IPS DF 4.7 (cell line): ENCODE data around the gene SEMA7A.

Experiments
- DNase-seq: peaks from one replicate; pipeline ENCODE4 v3.0.0-alpha.2; 2013; ENCODE audit warnings: low spot score; ENCODE audit errors: extremely low read depth

SEMA7A gene

DNA sequence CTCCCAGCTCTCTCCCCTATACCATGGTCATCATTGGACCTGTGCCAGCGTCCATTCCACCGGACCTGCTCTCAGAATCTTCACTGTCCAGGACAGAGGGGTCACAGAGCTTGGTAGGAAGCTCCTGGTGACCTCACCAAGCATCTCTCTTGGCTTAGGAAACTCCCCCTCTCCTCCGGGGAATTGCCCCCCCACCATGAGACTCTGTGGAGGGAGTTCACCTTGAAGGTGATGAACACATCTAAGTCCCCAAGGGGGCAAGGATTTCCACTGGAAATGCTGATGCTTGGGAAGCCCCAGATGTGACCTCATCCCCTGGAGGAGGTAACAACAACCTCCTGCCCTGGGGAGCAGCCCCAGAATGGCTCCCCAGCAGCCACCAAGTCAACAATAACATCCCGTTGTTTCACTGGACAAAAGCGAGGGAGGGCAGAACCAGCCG, 3.2 kb downstream of the SEMA7A start:
- DNase-seq: no peak

DNA sequence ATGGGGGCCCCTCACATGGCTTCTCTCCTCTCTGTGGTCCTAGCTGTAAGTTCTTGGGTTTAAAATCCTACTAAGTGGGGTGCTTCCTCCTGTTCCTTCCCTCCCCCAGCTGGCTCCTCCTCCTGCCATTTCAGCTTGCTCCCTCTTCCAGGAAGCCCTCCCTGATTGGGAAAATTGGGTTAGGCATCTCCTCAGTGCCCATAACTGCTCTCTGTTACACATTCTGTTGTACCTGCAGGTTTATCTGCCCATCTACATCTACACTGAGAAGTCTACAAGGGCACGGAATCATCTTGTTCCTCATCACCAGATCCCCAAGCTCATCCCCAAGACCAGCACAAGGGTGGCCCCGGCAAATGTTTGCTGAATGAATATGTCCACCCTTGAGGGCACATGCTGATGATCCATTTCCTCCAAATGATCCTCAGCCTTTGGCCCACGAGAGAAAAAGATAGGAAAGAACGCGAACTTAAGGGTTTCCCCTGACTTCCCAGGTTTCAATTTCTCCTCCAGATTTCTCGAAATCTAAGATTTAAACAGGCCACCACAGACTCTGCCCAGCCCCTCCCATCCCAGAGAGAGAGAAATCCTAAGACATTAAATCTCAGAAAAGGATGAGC, 3.9 kb downstream of the SEMA7A start:
- DNase-seq: no peak

DNA sequence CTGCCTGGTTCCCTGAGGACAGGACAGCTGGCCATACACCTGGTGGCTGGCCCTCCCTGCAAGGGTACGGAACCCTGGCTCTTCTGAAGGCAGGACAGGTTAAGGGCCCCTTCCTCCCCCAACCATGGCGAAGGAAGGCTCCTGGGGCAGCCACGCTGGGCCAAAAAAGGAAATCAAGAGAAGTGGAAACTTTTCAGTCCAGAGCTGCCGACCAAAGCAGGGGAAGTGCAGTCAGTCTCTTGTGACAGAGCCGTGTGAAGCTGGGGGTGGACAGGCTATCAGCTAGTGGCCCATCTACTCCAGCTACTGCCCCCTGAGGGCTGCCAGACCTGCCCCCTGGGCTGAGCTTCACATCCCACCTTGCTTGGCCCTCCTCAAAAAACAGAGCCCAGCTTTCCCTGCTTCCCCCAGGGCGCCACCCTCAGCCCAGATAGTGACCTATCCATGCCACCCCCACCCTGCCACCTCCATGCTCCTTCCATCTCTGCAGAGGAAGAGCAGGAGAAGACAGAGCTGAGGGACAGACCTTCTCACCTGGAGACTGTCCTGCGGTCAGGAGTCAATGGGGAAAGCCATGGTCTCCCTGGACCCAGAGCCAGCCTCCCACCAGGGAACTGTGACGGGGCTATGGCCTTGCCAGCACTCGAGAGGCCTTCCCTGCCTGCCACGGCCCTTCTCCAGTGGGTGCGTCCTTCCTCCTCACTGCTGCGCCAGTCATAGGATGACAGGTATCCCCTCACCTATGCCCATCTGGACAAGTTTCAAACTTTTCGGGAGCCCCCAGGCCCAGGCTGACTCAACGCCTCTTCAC, 4.6 kb downstream of the SEMA7A start:
- DNase-seq: no peak

DNA sequence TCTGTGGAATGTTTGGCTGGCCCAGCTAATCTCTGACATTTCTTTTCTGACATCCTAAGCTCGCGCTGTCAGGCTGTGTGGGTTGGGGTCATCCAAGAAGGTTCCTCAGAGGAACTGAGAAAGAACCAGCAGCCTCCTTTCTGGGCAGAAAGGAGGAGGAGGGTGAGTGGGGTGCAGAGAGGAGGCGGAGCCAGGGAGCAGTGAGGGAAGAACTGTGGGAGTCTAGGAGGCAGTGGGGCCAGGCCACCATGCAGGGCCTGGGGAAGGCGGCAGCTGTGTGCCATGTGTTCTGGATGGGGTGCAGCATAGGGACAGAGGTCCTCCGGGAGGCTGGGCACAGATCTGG, 5.3 kb downstream of the SEMA7A start:
- no peak for DNase-seq

DNA sequence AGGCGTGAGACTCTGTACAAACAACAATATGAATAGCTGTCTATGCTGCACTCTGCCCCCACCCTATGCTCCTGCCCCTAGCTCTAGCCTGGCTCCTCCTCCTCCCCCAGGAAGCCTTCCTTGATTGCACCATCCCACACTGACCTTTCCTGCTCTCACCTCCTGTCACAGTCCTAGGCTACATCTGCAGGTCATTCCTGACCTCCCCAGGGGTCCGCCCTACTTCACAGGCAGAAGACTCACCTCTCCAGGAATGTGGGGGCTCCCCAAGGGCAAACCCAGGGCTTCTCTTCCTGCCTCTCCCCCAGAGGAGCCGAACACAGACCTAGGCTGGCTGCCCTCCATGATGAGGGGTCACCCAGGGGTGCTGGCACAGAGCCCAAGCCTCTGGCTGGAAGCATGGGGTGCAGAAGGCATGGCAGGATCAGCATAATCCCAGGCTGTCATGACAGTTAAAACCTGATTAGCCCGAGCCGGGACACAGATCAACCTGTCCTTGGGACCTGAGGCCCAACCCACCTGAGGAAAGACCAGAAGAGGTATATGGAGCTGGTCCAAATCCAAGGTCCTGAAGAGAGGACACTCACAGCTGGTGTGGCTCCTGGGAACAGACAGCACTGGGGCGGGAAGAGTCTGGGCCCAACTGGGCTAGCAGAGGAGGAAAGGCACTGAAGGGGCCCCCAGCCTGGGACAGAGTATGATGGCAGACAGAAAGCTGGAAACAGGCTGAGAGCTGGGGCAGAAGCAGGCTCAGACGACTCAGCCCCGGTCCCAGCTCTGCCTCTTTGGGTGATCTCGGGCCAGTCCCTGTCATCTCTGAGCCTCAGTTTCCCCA, 5.9 kb downstream of the SEMA7A start:
- no peak for DNase-seq

DNA sequence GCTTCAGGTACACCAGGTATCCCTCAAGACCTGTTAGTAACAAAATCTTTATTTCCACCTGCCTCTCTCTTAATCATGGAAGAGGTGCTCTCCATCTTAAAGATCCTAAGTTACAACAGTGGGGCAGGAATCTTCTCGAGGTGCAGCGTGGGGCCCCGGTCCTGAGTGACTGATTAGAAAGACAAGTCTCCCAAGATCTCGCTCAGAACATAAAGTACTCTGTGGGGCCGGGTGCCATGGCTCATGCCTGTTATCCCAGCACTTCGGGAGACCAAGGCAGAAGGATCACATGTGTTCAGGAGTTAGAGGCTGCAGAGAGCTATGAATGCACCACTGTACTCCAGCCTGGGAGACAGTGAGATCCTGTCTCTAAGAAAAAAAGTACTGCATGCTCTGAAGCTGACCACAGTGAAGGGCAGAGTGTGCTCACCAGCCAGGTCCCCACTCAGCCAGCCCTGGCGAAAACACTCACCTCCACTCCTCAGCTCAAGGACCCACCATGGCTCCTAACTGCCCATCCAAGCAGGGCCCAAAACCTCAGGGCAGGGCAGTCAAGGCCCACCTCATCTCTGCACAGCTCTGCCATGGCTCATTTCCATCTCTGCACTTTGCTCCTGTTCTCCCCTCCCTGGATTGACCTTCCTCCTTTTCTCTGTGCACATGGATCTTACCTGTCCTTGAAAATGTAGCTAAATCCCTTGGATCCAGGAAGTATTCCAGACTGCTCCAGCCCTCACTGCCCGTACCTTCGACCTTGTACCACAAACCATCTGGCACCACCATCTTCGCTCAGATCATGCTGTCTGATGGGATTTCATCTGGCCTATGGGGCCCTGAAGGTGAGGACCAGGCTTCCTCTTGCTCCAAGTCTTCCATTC, 7.1 kb downstream of the SEMA7A start:
- DNase-seq: no peak

DNA sequence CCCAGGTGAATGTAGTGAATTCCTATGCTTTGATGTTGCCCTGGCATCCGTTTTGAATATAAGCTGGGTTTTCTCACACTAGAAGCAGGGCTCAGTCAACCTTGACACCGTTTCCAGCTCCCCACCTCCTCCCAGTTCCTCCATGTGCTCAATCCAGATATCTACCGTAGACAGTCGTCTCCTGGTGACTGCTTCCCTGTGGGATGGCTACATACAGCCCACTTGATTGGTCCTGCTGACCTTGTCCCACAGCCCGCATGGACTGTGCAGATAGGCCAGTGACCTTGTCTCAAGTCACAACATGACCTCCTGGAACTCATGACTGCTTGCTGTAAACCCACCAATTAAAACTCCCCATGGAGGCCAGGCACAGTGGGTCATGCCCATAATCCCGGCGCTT, 8.1 kb downstream of the SEMA7A start:
- no peak for DNase-seq

DNA sequence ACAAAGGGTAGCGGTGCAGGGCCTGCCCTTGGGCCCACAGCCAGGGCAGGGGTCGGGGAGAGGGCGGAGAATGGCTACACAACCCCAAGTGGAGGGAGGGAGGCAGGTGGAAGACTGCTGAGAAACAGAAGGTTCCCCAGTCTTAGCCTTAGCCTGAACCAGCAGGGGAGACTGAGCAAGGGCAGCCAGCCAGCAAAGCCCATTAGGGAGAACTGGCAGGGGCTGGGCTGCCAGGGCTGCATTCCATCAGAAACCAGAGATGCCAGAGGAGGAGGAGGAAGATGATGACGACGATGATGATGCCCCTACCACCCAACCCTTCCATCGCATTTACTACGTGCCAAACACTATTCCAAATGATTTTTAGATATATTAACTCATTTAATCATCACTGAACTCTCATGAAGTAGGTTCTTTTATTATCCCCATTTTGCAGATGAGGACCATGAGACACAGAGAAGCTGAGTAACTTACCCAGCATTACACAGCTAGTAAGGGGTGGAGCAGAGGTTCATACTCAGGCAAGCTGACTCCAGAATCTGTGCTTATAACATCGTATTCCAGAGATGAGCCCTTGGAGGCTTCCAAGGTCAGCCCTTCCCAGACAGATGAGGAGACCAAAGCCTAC, 8.7 kb downstream of the SEMA7A start:
- no peak for DNase-seq

DNA sequence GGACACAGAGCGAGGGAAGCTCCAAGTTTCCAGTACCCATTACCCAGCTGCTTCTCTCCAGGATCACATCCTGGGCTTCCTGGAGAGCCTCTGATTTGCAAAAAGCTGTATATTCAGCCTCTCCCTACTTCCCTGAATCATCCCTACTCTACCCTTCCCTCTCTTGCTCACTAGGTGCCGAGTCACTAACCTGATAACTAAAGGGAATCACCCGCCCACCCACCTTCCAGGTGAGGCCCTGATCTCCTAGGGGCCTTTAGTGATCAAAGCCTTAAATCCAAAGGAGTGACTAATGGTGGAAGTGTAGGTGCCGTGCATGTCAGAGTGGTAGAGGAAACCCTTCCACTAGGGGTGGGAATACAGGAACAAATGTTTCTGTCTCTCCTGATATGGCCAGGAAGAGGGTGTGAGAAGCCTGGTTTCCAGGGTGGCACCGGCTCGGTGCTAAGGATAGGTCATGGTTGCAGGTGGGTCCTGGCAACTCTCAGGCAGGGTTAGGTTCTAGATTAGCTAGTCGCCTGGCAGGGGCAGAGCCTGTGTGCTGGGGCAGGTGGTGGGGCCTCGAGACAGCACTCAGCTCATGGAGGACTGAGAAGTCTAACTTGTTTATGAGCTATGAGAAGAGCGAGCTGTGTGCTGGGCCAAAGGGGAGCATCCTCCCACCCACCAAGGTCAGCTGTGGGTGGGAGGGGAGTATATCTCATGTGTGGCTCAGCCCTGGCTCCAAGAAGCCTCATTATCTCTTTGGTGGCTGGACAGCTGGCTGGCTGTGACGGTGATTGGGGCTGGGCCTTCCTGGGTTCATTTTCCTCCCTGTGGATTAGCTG, 10.1 kb downstream of the SEMA7A start:
- DNase-seq: no peak

DNA sequence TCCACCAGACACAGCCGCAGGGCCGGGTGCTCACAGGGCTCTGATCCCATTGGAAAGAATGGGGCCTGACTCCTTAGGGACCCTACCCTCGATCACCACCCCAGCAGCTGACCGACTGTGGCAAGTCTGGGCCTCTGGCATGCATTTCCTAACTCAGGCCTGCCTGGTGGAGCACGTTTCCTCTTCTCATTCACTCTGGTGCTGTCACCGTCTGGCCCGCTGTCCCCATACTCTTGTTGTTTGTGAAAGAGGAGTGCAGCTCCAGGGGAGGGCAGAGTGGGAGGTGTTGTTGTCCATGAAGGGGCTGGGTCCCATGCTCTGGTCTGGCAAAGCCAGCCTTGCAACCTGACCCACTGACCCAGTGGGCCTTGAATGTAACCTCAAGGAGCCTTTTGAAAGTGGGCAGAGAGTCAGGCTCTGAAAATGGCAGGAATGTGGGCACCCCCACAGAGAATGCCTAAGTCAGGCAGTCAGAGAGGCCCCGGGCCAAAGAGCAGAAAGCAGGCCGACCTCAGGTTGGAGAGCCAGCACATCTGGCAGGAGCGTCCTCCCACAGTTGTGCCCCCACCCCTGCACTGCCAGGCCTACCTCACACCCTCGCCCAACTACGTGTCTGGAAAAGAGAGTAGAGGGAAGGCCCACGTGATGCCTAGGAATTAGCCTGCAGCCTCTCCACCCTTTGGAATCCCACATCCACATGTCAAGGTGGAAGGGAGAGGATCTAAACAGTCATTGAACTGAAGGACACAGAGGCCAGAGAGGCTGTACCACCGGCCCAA, 10.9 kb downstream of the SEMA7A start:
- no peak for DNase-seq

DNA sequence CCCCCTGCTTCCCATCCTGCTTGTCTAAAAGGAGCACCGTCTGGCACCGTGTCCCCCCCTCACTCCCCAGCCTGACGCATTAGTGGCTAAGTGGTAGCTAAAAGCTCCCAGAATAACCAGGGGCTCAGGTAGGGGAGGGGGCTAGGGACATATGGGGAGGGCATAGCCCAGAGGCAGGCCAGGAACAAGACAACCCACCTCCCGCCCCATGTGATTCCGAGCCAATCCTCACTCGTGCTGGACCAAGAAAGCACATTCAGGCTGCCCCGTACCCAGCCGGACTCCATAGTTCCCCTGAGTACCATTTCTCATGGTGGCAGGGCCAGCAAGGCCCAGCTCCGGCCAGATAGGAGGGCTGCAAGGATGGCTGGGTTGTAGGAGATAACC, 11.5 kb downstream of the SEMA7A start:
- DNase-seq: no peak

DNA sequence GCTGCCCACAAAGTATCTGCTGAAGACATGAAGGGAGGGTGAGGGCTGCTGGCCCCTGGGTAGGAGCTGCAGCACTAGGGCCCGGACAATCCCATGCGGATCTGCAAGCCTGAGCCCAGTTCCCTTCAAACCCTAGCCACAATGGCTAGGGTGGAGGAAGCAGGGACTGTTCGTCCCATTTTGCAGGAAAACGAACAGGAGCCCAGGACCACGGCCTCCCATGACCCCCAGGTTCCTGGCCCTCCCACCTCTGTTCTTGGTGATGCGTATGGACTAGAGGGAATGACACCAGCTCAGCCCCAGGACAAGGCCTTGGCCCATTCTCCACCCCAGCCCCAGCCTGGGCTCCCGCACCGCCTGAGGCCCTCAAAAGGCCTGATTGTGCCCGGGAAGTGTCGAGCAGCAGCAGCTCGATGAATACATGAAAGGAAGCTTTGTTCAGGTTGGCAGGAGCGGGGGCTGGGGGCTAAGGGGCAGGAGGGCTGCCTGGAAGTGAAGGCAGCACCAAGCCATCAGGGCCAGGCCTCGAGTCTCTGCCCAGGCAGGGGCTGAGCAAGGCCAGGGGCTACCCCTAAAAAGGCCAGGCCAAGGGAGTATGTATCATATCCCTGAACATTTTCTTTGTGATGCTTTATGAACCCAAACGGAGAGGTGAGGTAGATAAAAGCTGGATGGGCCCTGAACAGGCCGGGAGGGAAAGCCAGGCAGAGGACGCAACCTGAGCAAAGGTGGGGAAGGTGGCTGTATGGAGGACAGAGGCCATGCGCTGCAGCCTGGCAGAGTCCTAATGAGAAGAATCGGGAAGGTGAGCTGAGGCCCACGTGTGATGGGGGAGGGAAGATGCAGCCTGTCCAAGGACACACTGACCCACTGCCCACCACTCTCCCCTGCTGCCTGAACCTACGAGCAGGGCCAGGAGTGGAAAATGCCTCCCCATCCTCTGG, 12.2 kb downstream of the SEMA7A start:
- no peak for DNase-seq

DNA sequence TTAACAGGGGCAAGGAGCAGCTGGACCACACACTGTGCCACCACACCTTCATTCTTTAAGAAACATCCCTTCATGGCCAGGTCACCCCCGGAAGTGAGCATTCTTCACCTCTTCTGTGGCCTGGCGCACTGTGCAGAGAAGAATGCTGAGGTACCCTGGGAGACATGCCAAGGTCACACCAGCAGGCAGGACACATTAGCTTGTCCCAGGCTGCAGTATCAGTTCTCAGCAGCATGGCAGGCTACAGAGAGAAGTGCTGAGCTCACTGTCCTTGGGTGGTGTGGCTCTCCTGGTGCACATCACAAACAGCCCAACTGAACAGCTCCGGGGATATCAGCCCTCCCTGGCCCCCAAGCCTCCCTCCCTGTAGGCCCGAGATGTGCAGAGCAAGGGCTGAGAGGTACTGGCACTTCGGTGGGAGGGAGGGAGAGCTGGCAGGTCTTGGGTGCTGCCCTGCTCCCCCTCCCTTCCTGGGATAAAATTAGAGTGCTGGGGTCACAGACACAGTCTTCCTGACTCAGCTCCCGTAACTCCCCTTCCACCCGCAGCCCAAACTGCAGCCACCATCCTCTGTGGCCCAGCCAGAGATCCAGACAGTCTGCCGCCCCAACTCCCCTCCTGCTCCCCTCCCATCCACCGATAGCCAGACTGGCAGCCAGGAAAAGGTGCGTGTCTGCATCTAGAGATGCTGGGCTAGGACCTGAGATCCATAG, 13.4 kb downstream of the SEMA7A start:
- no peak for DNase-seq

DNA sequence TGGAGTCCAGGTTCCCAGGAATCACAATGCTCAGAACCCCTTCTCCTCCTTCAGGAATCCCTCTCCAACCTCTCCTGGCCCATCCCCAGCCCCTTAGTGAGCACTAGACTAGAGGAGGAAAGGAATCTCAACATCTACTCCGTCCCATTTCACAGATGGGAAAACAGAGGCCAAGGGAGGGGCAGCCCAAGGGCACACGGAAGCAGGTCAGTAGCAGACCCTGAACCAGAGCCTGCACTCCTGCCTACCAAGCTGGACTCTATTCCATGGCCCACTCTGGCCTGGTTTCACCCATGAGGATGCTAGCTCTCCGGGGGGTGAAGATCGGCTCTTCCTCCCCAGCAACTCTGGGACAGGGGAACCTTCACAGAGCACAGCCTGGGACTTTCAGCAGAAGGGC, 14.3 kb downstream of the SEMA7A start:
- DNase-seq: no peak

DNA sequence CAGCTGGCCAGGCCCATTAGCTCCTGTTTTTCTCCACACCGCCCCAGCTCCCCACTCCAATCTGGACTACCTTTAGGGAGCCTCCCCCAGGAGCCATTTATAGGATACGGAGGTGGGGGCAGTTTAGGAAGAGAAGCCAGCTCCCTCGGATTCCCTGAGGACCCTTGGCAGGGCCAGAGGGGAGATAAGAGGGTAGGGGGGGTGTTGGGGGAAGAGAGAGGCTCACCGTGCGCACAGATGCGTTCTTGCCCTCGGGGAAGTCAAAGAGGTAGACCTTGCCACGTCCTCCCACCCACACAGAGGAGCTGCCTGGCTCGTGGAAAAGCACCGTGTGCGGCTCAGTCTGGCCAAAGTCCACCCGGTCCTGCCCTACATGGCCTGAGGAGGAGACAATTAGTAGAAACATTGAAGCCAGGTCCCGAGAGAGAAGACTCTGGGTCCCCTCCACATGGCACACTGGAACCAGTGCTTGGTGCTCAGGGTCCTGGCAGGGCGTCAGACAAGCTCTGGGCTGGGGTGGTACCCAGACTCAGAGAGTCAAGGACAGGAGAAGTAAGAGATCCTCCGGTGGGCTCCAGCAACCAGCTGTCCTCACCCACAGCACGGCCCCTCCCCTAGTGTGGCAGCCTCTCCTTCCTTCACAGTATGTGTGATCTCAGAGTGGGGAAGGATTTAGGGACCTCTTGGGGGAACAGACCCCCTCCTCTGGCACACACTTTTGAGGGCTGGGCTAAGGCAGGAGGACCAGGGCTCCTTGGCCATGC, 15.0 kb downstream of the SEMA7A start:
- DNase-seq: no peak

DNA sequence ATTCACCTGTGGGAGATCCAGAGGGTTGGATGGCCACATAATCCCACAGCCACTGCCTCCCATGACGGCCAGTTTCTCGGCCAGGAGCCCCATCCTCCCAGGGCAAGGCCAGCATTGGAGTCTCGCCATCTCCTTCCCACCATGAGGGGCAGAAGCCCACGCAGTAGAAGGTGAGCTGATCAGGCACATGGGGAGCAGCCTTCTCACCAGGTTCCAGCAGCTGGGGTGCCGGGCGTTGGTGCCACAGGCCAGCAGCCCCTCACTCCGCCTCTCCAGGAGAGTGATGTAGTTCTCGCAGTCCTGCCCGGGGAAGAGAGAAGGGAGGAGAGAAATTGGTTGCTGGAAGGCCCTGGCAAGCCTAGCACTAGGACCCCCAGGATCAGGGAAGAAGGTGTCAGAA, 16.1 kb downstream of the SEMA7A start:
- no peak for DNase-seq

DNA sequence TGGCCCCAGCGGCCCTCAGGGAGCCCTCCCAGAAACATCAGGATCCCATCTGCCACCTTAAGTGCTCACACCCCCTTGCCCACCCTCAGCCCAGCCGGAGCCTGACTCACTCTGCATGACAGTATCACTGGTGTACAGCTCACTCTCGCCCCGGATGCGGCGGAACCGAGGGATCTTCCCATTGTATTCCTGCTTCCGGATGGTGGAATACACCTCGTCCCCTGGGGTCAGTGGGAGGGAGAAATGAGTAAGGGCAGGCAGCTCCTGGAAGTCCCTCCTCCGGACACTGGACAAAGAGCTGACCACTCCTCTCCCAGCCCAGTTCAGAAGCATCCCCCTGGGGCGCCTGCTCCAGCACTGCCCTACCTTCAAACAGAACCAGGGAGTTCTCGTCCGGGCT, 16.5 kb downstream of the SEMA7A start:
- no peak for DNase-seq
